GF-D8 (cell line): ENCODE measurements around the gene OTOP3.

Experiments used
- DNase-seq: peaks from one replicate; lab custom pipeline; 2025; lab: John Stamatoyannopoulos, UW

OTOP3 gene

DNA sequence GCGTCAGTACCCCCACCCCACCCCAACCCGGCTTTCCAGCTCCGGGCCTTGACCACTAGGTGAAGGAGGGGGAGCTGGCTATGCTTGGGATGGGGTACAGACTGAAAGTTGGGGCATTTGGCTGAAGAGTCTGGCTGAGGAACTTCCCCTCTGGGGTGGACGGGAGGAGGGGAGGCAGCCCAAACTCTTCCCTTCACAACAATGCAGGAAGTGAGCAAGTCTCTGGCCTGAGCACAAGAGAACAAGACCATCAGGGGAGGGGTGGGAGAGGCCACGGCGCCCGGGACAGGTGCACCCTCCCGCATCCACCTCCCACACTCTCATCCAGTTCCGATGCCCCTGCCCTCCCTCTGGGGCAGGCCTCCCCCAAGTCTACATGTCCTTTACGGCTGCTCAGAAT lies 18.3 kb upstream of the OTOP3 start:
- no peak for DNase-seq

DNA sequence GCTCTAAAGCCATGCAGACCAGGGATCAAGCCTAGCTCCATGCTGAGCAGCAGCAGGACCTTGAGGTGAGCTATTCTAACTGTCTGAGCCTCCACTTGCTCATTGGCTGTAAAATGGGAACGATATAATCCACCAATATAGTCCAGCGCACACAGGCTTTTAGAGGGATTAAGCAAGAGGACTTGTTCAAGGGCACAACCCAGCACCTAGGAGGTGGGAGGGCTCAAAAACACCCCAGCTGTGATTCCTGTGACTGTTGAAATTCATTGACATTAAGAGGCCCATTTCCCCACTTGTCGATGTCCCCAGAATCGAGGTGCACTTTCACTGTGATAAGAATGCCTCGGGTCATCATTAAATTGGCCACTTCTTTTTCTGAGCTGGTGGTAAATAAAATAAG lies 16.8 kb upstream of the OTOP3 start:
- no peak for DNase-seq

DNA sequence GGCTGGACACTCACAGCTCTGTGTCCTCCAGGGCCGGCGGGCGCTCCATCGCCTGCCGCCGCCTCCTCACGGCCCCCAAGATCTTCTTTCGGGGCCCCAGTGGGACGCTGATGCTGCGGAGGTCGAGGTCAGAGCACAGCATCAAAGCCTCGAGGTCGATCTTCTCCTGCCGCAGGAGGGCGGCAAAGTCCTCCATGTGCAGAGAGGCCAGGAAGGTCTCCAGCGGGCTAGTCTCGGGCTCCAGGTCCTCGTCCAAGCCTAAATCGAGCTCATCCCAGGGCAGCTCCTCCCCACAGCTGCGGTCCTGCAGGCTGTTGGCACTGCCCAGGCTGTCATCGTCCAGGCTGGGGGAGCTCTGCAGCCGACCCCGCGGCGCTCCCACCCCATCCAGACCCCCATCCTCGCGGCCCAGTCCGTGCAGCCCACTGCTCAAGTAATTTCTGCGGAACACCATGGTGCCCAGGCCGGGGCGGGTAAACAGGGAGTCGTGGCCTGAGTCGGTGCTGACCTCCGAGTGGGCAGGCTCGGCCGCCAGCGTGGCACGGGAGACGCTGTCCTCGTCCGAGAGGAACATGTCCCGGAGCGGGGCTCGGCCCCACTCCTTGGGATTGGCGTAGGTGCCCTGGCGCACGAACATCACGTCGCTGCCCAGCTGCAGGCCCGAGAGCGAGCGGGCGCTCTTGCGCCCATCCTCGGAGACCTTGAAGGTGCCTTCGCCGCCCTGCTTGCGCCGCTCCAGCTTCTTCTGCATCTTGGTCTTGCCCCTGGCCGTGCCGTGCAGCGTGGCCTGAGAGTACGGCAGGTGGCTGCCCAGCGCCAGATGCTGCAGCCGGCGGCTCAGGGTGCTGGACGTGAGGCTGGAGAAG lies 16.0 kb upstream of the OTOP3 start:
- no peak for DNase-seq

DNA sequence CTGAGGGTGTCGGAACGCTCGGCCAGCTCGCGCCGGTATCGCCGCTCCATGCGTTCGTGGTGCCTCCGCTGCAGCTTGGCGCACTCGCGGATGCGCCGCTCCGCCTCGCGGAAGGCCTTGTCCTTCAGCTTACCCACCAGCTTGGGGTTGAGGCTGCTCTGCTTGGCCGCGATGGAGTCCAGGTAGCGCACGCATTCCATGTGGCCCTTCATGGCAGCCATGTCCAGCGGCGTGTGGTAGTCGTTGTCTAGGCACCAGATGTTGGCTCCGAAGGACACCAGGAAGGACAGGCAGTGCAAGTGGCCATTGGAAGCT lies 15.4 kb upstream of the OTOP3 start:
- DNase-seq, result no peak

DNA sequence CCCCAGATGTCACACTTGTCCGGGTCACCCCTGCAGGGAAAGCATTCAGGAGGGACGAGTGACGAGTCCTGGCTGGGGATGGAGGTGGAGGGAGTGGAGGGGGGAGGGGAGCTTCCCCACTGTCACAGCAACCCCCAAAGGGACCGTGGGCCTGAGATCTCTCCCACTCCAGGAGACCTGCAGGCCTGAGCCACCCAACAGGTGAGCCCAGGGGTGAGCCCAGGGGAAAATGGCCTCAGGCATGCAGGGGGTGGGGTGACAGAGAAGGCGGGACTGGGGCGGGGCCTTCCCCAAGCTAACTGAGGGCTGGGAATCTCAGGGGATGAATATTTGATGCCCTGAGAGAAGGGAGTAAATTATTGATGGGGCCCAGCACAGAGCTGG lies 15.1 kb upstream of the OTOP3 start:
- DNase-seq, result no peak

DNA sequence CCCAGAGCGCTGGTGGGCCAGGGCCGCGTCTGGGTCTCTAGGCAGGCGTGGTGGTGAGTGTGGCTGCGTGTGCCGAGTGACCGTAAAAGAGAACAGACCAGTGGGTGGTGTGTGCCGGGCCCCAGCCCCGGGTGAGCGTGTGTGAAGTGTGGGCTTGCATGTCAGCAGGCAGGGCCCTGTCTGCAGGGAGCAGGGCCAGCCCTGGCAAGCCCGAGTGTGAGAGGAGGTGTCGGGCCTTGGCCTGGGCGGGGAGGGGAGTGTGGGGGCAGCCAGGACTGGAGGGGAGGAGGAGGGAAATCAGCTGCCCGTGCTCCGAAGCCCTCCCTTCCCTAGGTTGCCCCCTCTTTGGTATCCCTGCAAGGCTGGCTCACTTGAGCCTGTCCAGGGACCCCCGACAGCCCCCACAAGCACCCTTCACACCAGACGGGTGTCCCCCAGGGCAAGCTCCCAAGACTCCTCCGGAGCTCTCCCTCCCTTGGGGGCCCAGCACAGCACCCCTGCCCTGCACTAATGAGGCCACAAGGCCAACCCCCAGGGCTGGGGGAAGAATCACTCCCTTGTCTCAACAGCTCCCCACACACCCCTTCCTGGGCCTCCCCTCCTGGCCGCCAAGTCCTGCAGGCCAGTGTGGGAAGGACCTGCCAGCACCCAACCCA lies 14.5 kb upstream of the OTOP3 start:
- no peak for DNase-seq

DNA sequence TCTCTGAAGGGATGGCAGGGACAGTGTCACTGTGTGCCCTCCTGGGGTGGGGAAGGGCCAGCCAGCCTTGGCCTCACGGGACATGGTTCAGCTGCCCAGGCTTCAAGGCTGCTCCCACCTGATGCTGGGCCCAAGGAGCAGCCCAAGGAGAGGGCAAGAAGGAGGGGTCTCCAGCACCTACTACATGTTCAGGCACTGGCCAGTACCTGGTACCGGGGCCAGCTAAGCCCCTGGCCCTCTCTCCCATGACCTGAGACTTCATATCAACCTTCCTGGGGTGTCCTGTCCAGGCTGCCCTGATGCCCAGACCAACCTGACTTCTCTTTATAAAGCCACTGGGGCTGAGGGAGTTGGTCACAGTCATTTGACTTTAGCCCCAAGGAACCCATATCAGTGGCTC lies 13.9 kb upstream of the OTOP3 start:
- no peak for DNase-seq

DNA sequence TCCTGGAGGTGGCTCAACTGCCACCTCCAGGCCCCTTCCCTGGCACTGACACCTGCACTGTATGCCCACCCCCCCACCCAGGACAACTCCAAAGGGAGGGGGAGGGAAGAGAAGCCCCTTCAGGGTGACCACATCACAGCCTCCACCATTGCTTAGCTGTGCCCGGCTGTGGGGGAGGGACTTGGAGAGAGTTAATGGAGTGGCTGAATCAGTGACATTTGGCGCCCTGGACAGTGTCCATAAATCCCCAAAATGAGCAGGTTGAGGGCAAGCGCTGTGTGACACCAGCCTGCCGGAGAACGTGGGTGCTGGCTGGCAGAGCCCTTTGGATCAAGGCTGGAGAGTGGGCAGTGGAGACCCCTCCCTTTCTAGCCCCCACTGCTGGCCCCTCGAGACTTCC lies 13.5 kb upstream of the OTOP3 start:
- DNase-seq, result no peak

DNA sequence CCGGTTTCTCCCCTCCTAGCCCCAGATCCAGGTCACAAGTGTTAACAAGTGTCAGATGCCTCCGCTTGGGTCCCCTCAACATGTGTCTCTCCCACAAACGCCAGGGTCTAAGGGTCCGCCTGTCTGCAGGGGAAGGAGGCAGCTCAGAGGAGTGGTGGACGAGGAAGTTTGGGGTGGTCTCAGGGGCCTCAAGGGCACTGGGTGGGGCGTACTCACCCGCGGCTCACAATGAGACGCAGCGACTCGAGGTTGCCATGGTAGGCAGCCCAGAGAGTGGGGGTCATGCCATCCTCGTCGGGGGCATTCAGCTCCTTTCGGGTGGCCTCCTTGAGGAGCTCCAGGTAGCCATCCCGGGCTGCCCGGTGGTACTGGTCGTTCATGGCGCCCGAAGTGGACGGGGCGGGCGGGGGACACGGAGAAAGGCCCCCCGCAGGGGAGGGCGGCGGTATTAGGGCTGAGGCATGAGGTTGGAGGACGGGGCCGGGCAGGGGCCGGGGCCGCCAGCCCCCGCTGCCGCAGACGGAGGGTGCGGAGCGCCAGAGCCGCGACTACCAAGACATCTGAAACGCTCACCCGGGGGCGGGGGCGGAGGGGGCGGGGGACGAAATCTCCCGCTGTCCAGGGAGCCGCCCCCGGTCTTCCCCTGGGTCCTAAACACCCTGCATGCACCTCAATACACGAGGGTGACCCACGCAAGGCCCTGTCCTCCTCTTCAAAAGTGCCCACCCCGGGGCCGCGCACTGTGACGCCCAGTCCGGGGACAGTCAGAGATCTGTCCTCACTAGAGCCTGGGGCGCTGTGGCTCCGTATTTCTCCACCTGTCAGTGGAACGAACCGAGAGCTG lies 12.8 kb upstream of the OTOP3 start, which contains the start of gene USH1G:
Gene USH1G, minus strand, starts transcription at position 562 of the 844 bp plus-strand sequence. Its CDS starts 182 bp downstream, at position 380.
- no peak for DNase-seq

DNA sequence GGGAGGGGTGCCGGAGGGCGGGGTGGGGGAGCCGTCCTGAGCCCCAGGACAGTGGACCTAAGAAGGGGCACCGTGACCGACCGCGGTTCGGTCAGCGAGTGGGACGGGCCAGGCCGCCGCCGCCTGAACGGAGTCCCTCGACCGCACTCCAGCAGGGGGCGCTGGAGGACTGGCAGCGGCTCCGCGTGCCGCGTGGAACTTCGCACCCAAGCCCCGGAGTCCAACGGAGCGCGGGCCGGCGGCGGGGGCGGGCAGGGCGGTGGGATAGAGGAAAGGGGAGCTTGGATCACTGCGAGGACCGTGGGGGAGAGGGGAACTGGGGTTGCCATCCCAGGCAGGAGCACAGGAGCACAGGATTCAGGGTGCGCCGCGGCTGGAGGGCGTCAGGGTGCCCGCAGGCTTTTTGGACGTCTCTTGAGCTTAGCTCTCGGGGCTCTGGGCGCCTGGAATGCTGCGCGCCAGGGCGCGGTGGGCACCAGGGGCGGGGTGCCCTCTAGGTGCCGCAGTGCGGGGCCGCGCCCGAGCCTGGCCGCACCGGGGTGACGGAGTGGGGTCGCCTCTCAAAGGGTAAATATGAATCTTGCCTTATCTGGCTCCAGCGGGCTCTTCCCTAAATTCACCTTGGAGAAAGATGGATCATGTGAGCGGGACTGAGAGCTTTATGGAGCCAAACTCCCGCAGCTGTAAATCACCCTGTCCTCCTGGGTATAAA lies 12.0 kb upstream of the OTOP3 start:
- DNase-seq, result no peak

DNA sequence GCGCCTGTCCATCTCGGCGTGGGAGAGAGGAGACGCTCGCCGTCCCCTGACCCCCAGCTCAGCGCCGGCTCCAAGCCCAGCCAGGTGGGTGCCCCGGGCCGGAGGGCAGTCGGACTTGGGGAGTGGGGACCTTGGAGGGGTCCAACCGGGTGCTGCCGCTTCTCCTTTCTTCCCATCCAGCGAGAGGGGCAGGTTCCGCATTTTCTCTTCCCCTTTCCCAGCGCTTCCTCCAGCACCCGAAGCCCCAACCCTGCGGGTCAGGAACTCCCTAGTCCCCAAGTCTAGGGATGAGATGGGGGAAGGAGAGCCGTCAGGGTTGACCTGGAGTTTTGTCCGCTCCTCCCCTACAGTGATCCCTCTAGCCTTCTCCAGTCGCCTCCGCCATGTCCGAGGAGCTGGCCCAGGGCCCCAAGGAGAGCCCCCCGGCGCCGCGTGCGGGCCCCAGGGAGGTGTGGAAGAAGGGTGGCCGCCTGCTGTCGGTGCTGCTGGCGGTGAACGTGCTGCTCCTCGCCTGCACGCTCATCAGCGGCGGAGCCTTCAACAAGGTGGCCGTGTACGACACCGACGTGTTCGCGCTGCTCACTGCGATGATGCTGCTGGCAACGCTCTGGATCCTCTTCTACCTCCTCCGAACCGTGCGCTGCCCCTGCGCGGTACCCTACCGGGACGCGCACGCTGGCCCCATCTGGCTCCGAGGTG lies 11.3 kb upstream of the OTOP3 start, which contains the start of gene OTOP2:
Gene OTOP2, plus strand, starts transcription at position 24 of the 699 bp plus-strand sequence. Its CDS starts 360 bp downstream, at position 384.
- DNase-seq, result no peak

DNA sequence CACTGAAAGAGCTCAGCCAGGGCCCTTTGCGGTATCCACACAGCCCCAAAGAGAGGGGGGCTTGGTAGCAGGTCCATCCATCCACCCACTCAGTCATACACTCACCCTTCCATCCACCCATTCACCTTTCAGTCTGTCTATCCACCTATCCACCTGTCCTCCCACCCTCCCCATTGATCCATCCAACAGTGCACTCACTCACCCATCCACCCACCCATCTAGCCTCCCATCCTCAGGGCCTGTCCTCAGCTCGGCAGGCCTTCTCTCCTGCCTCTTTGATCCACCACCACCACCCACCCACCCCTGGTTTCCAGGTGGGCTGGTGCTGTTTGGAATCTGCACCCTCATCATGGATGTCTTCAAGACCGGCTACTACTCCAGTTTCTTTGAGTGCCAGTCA lies 10.5 kb upstream of the OTOP3 start:
- DNase-seq, result no peak

DNA sequence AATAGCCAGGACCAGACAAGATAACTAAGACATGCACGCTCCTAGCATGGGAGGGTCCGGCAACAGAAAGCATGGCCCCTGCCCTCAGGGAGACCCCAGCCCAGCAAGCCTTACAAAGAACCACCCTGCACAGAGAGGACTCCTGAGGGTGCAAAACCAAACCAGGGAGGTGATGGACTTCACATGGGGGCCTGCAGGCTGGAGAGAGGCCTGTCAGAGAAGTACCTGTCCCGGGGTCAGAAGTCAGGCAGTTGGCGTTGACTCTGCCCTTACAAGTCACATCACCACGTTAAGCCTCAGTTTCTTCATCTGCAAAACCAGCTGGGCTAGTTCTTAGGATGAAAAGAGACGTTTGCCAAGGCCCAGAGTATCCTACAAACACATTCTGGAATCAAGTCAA lies 6.9 kb upstream of the OTOP3 start:
- no peak for DNase-seq

DNA sequence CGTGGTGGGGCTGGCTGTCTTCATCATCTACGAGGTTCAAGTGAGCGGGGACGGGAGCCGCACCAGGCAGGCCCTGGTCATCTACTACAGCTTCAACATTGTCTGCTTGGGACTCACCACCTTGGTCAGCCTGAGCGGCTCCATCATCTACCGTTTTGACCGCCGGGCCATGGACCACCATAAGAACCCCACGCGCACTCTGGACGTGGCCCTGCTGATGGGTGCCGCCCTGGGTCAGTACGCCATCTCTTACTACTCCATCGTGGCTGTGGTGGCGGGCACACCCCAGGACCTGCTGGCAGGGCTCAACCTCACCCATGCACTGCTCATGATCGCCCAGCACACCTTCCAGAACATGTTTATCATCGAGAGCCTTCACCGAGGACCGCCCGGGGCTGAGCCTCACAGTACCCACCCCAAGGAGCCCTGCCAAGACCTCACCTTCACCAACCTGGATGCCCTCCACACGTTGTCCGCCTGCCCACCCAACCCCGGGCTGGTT lies 5.1 kb upstream of the OTOP3 start:
- no peak for DNase-seq

DNA sequence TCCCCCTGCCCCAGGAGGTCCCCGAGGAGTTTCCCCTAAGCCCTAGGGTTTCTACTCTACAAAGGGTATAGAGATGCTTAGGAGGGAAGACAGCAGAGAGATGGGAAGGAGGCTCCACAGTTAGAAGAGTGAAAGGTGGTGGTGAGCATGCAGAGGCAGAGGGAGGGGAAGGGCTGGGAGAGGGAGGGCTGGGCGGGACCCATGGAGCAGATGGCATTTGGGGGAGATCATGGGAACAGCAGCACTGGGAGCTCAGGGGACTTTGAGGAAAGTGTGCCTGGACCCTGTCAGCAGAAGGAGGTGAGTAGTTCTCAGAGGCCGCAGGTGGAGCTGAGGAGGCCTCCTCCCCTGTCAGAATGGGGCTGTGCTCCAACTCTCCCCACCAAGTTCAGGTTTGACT lies 650 bp upstream of the OTOP3 start:
- DNase-seq, result no peak

DNA sequence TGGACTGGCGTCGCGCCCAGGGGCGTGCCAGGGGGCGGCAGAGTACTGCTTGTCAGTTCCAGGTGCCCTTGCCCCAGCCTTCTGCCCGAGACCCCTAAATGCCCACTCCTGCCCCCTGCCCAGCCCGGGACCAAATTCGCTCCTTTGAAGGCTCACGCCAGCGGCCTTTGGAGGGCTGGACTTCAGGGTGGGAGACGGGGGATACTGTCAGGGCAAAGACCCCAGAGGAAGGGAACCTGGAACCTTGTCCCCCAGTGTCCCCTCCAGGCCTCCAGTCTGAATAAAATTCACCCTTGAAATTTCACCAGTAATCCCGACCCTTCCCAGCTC lies 737 bp downstream of the OTOP3 start:
- DNase-seq, result no peak

DNA sequence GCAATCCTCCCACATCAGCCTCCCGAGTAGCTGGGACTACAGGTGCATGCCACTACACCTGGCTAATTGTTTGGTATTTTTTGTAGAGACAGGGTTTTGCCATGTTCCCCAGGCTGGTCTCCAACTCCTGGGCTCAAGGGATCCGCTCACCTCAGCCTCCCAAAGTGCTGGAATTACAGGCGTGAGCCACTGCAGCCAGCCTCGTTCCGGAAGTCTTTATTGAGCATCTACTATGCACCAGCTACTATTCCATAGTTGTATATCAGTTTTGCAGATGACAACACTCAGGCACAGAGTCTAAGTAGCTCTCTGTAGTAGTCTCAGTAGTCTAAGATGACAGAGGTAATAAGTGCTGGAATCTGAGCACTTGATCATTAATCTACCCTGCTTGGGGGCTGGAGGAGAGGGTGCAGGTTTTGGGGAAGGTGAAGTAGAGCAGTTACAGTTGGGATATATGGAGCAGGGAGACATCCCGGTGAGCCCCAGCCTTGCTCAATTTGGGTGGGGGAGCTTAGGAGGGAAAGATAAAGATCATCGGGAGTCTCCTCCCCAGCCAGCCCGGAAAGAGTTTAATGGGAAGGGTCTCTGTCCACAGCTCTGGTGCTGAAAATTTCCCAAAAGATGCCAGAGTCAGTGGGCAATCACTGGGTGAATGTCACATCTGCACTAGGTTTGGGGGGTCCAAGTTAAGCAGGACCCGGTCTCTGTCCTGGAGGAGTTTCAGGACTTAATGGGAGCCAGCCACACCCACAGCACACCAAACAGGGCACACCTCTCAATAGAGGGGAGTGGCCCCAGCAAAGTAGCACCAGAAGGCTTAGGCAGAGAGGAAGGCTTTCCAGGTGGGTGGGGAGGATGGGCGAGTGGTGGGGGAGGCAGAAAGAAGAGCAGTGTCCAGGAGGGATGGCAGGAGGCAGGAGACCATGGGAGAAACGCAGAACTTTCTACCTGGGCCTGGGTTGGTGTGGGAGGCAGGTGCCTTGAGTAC lies 1.7 kb downstream of the OTOP3 start:
- DNase-seq, result no peak

DNA sequence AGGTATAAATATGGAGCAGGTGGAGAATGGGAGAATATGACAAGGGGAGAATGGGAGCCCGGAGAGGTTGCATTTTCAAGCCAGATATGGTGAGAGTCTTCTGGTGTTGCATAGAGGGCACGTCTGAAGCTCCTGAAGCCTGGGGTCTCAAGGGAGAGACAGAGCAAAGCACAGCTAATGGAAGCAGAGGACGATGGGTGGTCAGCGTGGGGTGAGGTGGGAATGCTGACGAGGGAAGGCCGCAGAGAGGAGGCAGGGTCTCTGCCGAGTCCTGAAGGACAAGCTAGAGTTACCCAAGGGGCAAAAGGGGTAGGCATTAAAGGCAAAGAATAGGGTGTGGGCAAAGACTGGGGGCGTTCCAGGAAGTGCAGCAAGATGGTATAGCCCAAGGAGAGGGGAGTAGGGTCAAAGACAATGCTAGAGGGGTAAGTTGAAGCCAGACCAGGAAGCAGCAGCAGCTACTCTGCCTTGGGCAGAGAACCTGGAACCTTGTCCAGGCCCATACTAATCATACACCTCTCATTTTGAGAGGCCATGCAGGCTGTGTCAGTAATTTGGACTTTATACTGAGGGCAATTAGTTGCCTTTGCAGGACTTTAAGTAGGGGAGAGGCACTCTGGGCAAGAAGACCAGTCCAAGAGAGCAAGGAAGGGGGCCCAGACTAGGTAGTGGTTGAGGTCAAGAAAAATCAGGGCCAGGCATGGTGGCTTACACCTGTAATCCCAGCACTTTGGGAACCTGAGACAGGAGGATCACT lies 2.7 kb downstream of the OTOP3 start:
- DNase-seq, result no peak

DNA sequence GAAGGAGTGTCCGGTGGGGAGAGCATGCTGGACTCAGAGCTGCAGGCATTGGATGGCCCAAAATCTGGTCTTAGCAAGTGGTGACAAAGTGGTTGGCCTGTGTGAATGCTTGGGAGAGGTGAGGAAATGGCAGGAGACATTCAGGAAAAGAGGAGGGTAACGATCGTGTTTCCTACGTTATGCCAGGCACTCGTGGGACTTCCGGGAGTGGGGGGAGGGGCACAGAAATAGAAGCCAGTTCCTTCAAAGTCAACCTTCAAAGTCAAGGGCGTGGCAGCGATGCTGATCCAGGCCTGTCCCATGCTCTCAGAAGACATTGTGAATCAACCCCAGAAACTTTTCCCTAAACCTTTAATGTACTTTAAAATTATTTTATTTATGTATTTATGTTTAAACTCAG lies 3.8 kb downstream of the OTOP3 start:
- no peak for DNase-seq
